ENCODE results near the gene ANO10. TPM values are rescaled to one million over a fixed set of nuclear protein-coding genes. Genes with fewer than 3 reads are reported as not detected.

The ANO10 gene
- total and polyA plus RNA-seq, 2 donors (not counting 1 experiment from before 2014, with no cell fraction given): 1.9 to 10.6 TPM

GRCh38 chr3:43327582-43327979 is 294.2 kb downstream of the ANO10 start:
- Mint-ChIP-seq H3K9me3 (ENCODE audit: insufficient read depth) (no peaks in the 10 kb centered on the region), H3K4me1 (peaks cover 44% of the 10 kb centered on the region), H3K27ac (no peak overlapping the region), H3K4me3 (no peak overlapping the region), H3K27me3 (no peaks in the 10 kb centered on the region)
- H2AFZ ChIP-seq (ENCODE audit: insufficient read depth, low read depth, low read length, poor library complexity, severe bottlenecking): no peak overlapping the region
- POLR2A ChIA-PET: no interaction called here
- no peak overlapping the region for H3K4me3 ChIP-seq (ENCODE audit: control extremely low read depth in 1 of 5, extremely low read depth in 1 of 5, insufficient read depth in 1 of 5, low read depth in 2 of 5, low read length in 4 of 5)
- peaks cover 92% of the 10 kb centered on the region for H3K79me2 ChIP-seq (ENCODE audit: control insufficient read depth, insufficient read depth, low read length)
- peaks cover 25 to 32% of the 10 kb centered on the region in 2 donors for H3K4me1 ChIP-seq (ENCODE audit: control insufficient read depth in 2 of 2, insufficient read depth in 2 of 2, low read length in 2 of 2)
- CTCF ChIA-PET: no interaction called here
- ATAC-seq (ENCODE audit: low read depth) (no peak), DNase-seq (no peak)
- peak overlapping the region in 1 of 2 donors; percentile 41 for H3K27ac ChIP-seq (ENCODE audit: low read length in 2 of 2)
- peak overlapping the region; percentile 17 for H3K4me2 ChIP-seq (replicated peaks; ENCODE audit: low read depth, low read length, poor library complexity, severe bottlenecking)
- peak overlapping the region; percentile 18 for H3K9ac ChIP-seq (ENCODE audit: low read length)
- peaks cover 0 to 8% of the 10 kb centered on the region in 2 experiments for H3K36me3 ChIP-seq (replicated peaks in 1 of 2; ENCODE audit: control extremely low read depth in 1 of 2, control insufficient read depth in 1 of 2, extremely low read depth in 1 of 2, insufficient read depth in 2 of 2, low read length in 1 of 2)
- H4K20me1 ChIP-seq (ENCODE audit: control insufficient read depth, insufficient read depth, low read length, poor library complexity, severe bottlenecking): peaks cover 74% of the 10 kb centered on the region
- peaks cover 0 to 5% (median 1%) of the 10 kb centered on the region in 3 donors for H3K9me3 ChIP-seq (ENCODE audit: control extremely low read depth in 1 of 3, control insufficient read depth in 2 of 3, insufficient read depth in 1 of 3, low read length in 2 of 3)
- no peaks in the 10 kb centered on the region for H3K27me3 ChIP-seq (replicated peaks in 1 of 4; ENCODE audit: control extremely low read depth in 1 of 4, control insufficient read depth in 3 of 4, insufficient read depth in 4 of 4, low read length in 3 of 4)
- TF ChIP-seq CTCF (IDR thresholded peaks at IDR 0.05) (no peak), EZH2 (IDR thresholded peaks at IDR 0.05; ENCODE audit: borderline replicate concordance, insufficient read depth, low read depth, low read length, poor library complexity, severe bottlenecking) (no peak)
- intact Hi-C loops (cut with micrococcal nuclease): loop anchor here (5.0 kb wide), 1 partner anchor 40 kb away; the partner anchor contains the start of gene SNRK

GRCh38 chr3:43326891-43327581 is 294.8 kb downstream of the ANO10 start:
- intact Hi-C loops (cut with micrococcal nuclease): loop anchor here (5.0 kb wide), 1 partner anchor 40 kb away; the partner anchor contains the start of gene SNRK
- POLR2A ChIA-PET: no interaction called here
- DNase-seq (no peak), ATAC-seq (ENCODE audit: low read depth) (no peak)
- Histone ChIP-seq H3K4me3 (ENCODE audit: control extremely low read depth in 1 of 5, extremely low read depth in 1 of 5, insufficient read depth in 1 of 5, low read depth in 2 of 5, low read length in 4 of 5) (no peak overlapping the region), H3K27ac (ENCODE audit: low read length in 2 of 2) (peak overlapping the region in 1 of 2 donors; percentile 41), H4K20me1 (ENCODE audit: control insufficient read depth, insufficient read depth, low read length, poor library complexity, severe bottlenecking) (peaks cover 69% of the 10 kb centered on the region), H3K4me2 (replicated peaks; ENCODE audit: low read depth, low read length, poor library complexity, severe bottlenecking) (peak overlapping the region; percentile 17), H2AFZ (ENCODE audit: insufficient read depth, low read depth, low read length, poor library complexity, severe bottlenecking) (no peak overlapping the region), H3K36me3 (replicated peaks in 1 of 2; ENCODE audit: control extremely low read depth in 1 of 2, control insufficient read depth in 1 of 2, extremely low read depth in 1 of 2, insufficient read depth in 2 of 2, low read length in 1 of 2) (peaks cover 0 to 3% of the 10 kb centered on the region in 2 experiments), H3K9ac (ENCODE audit: low read length) (peak overlapping the region; percentile 18), H3K27me3 (replicated peaks in 1 of 4; ENCODE audit: control extremely low read depth in 1 of 4, control insufficient read depth in 3 of 4, insufficient read depth in 4 of 4, low read length in 3 of 4) (no peaks in the 10 kb centered on the region), H3K79me2 (ENCODE audit: control insufficient read depth, insufficient read depth, low read length) (peaks cover 97% of the 10 kb centered on the region), H3K4me1 (ENCODE audit: control insufficient read depth in 2 of 2, insufficient read depth in 2 of 2, low read length in 2 of 2) (peaks cover 25 to 32% of the 10 kb centered on the region in 2 donors), H3K9me3 (ENCODE audit: control extremely low read depth in 1 of 3, control insufficient read depth in 2 of 3, insufficient read depth in 1 of 3, low read length in 2 of 3) (peaks cover 0 to 5% (median 1%) of the 10 kb centered on the region in 3 donors)
- no peak for TF ChIP-seq EZH2 (IDR thresholded peaks at IDR 0.05; ENCODE audit: borderline replicate concordance, insufficient read depth, low read depth, low read length, poor library complexity, severe bottlenecking)
- no peak for TF ChIP-seq CTCF (IDR thresholded peaks at IDR 0.05)
- no CpG with 5 or more reads among the region's 3 CpGs for WGBS (ENCODE audit: insufficient coverage)
- no peaks in the 10 kb centered on the region for H3K9me3 Mint-ChIP-seq (ENCODE audit: insufficient read depth)
- CTCF ChIA-PET: no interaction called here
- peak overlapping the region; percentile 18 for H3K4me3 Mint-ChIP-seq
- no peaks in the 10 kb centered on the region for H3K27me3 Mint-ChIP-seq
- peak overlapping the region; percentile 47 for H3K27ac Mint-ChIP-seq
- peaks cover 44% of the 10 kb centered on the region for H3K4me1 Mint-ChIP-seq

Measured in B cell (primary cell).